ENCODE results near the gene TP53INP2.
"Not testable (repeated sequence)": the region's sequence is repeated elsewhere in the genome, so short reads cannot be mapped to it uniquely, and the experiment has no call there.

TP53INP2 gene

GRCh38 chr20:34710861-34711574, 6.9 kb downstream of the TP53INP2 start:
- H3K4me3 ChIP-seq (ENCODE audit: low read length) = no peak overlapping the region
- DNase-seq (ENCODE audit: low read depth) = no peak
- no peak for TF ChIP-seq CTCF (IDR thresholded peaks at IDR 0.05; ENCODE audit: insufficient read depth, low read depth, low read length, missing control alignments)

- TF ChIP-seq CTCF (IDR thresholded peaks at IDR 0.05; ENCODE audit: insufficient read depth, low read depth, low read length, missing control alignments) = no peak
- no peak overlapping the region for H3K4me3 ChIP-seq (ENCODE audit: low read length)
- no peak for DNase-seq (ENCODE audit: low read depth)
Measured at GRCh38 chr20:34711813-34712430, 7.8 kb downstream of the TP53INP2 start.

GRCh38 chr20:34712525-34713192, 8.5 kb downstream of the TP53INP2 start:
- no peak overlapping the region for H3K4me3 ChIP-seq (ENCODE audit: low read length)
- no peak for DNase-seq (ENCODE audit: low read depth)
- no peak for TF ChIP-seq CTCF (IDR thresholded peaks at IDR 0.05; ENCODE audit: insufficient read depth, low read depth, low read length, missing control alignments)

- DNase-seq (ENCODE audit: low read depth) = peak; percentile 97
- no peak overlapping the region for H3K4me3 ChIP-seq (ENCODE audit: low read length)
- no peak for TF ChIP-seq CTCF (IDR thresholded peaks at IDR 0.05; ENCODE audit: insufficient read depth, low read depth, low read length, missing control alignments)
Measured at GRCh38 chr20:34713194-34713943, 9.2 kb downstream of the TP53INP2 start.

- H3K4me3 ChIP-seq (ENCODE audit: low read length); DNase-seq (ENCODE audit: low read depth): not testable (repeated sequence)
Measured at GRCh38 chr20:34713944-34714515, 9.9 kb downstream of the TP53INP2 start.

- DNase-seq (ENCODE audit: low read depth) = peak; percentile 43
- no peak overlapping the region for H3K4me3 ChIP-seq (ENCODE audit: low read length)
- no peak for TF ChIP-seq CTCF (IDR thresholded peaks at IDR 0.05; ENCODE audit: insufficient read depth, low read depth, low read length, missing control alignments)
Measured at GRCh38 chr20:34715384-34715783, 11.2 kb downstream of the TP53INP2 start.

GRCh38 chr20:34716921-34717229, 12.7 kb downstream of the TP53INP2 start:
- no peak for DNase-seq (ENCODE audit: low read depth)
- TF ChIP-seq CTCF (IDR thresholded peaks at IDR 0.05; ENCODE audit: insufficient read depth, low read depth, low read length, missing control alignments) = no peak
- no peak overlapping the region for H3K4me3 ChIP-seq (ENCODE audit: low read length)

Data from epithelial cell of esophagus (primary cell).